Measurements from ENCODE around the gene PAIP2. TPM values are rescaled to one million over a fixed set of nuclear protein-coding genes. Genes with fewer than 3 reads are reported as not detected.

Gene PAIP2
- total RNA-seq, 1 donor from 2014 or later, result 66.0 TPM

DNA sequence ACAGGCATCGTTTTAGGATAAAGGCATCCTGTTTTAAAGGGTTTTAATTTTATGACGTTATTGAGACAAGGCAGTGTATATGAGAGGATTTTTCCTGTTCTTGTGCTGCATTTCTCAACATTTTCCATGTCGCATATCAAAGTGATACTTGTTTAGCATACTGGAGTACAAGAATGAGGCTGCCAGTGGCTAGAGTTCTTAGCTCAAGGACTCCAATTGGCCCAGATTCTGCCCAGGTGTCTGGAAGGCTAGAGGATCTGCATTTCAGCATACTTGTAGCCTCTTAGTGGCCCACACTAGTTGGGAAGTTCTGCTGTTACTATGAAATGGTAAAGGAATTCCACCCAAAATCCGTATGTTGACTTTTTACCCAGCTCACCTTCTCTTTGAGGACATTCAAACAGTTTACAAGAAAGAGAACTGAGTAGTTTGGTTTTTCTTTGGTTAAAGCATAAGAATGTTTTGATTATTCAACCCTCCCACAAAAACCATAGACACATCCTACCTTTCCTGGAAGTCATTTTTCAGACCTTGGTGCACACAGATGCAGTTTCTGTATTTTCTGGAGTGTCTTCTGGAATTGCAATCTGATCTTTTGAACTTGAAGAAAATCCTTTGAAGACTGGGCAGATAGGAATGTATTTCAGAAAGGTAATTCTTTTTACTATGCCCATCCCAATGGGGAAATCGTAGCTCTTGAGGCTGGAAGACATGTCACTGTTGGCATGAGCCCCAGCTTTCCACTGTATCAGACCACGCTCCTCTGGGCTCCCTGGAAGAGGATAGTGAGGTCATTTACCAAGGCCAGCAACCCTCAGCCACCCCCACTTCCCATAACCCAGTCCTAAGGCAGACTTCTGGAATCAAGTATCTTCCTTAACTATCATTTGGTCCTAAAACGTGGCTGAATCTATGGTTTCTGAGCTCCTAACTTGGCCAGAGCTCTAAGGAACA lies 30.1 kb downstream of the PAIP2 start:
- Histone ChIP-seq H3K27me3 (no peaks in the 10 kb centered on the region), H3K9me3 (no peaks in the 10 kb centered on the region), H3K4me1 (peaks cover 5% of the 10 kb centered on the region), H3K36me3 (peaks cover 0 to 49% of the 10 kb centered on the region in 2 donors), H3K4me3 (no peak overlapping the region), H3K27ac (no peak overlapping the region)
- no peak for TF ChIP-seq POLR2AphosphoS5 (IDR thresholded peaks at IDR 0.05; ENCODE audit: insufficient read depth in 1 of 2, low read depth in 1 of 2)
- no peak for TF ChIP-seq POLR2A (IDR thresholded peaks at IDR 0.05)
- no peak for TF ChIP-seq CTCF (IDR thresholded peaks at IDR 0.05)
- DNase-seq (ENCODE audit: extremely low spot score in 2 of 2), result no peak
- intact Hi-C loops (cut with DNase I), result no loop called here

DNA sequence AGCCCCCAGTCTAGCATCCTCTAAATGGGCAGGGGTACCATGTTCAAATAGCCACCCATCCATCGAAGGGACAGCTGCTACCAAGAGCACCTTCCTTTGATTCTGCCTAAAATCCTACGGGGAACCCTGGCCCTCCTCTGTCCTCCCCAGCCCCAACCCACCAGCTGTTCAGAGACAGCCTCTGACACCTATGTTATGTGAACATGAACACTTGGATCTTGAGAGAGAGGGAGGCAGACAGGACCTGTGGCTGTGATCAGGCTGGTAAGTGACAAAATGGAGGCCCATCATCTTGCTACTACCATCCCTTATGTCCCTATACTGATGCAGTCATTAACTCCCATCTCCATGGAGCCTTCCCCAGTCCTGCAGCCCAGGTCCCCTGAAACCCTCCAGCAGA lies 33.3 kb downstream of the PAIP2 start:
- no peak overlapping the region for H3K4me3 ChIP-seq
- no peaks in the 10 kb centered on the region for H3K9me3 ChIP-seq
- peaks cover 0 to 24% of the 10 kb centered on the region in 2 donors for H3K36me3 ChIP-seq
- intact Hi-C loops (cut with DNase I), result no loop called here
- H3K27ac ChIP-seq, result no peak overlapping the region
- H3K4me1 ChIP-seq, result peaks cover 5% of the 10 kb centered on the region
- no peak for DNase-seq (ENCODE audit: extremely low spot score in 2 of 2)
- TF ChIP-seq CTCF (IDR thresholded peaks at IDR 0.05) (no peak), POLR2AphosphoS5 (IDR thresholded peaks at IDR 0.05; ENCODE audit: insufficient read depth in 1 of 2, low read depth in 1 of 2) (no peak), POLR2A (IDR thresholded peaks at IDR 0.05) (no peak)
- H3K27me3 ChIP-seq, result no peaks in the 10 kb centered on the region

DNA sequence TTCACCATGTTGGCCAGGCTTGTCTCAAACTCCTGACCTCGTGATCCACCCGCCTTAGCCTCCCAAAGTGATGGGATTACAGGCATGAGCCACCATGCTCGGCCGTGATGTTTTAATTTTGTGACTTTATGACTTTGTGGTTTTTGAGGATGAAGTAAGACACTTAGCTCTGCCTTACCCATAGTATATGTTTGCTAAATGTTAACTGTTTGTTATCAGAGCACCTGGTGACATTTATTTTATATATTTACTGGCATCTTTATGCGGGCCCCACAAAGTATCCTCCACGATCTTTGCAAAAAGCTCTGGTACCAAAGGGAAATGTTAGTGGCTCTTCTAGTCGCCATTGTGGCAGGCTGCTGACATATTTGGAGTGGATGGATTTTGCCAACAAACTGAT lies 34.7 kb downstream of the PAIP2 start:
- no peak for DNase-seq (ENCODE audit: extremely low spot score in 2 of 2)
- intact Hi-C loops (cut with DNase I), result no loop called here
- no peaks in the 10 kb centered on the region for H3K9me3 ChIP-seq
- H3K4me1 ChIP-seq, result peaks cover 5% of the 10 kb centered on the region
- H3K4me3 ChIP-seq, result no peak overlapping the region
- TF ChIP-seq POLR2A (IDR thresholded peaks at IDR 0.05) (no peak), CTCF (IDR thresholded peaks at IDR 0.05) (no peak), POLR2AphosphoS5 (IDR thresholded peaks at IDR 0.05; ENCODE audit: insufficient read depth in 1 of 2, low read depth in 1 of 2) (no peak)
- H3K36me3 ChIP-seq, result peaks cover 0 to 13% of the 10 kb centered on the region in 2 donors
- H3K27ac ChIP-seq, result no peak overlapping the region
- no peaks in the 10 kb centered on the region for H3K27me3 ChIP-seq

GRCh38 chr5:139377226-139377625 lies 35.6 kb downstream of the PAIP2 start:
- intact Hi-C loops (cut with DNase I), result no loop called here
- Histone ChIP-seq H3K36me3 (peaks cover 0 to 4% of the 10 kb centered on the region in 2 donors), H3K27ac (no peak overlapping the region), H3K27me3 (no peaks in the 10 kb centered on the region), H3K4me1 (peaks cover 5% of the 10 kb centered on the region), H3K9me3 (no peaks in the 10 kb centered on the region), H3K4me3 (no peak overlapping the region)
- no peak for TF ChIP-seq POLR2A (IDR thresholded peaks at IDR 0.05)
- no peak for TF ChIP-seq POLR2AphosphoS5 (IDR thresholded peaks at IDR 0.05; ENCODE audit: insufficient read depth in 1 of 2, low read depth in 1 of 2)
- TF ChIP-seq CTCF (IDR thresholded peaks at IDR 0.05), result no peak
- no peak for DNase-seq (ENCODE audit: extremely low spot score in 2 of 2)
